NT2/D1 (cell line): Measurements from ENCODE around the gene MUC15.

ENCODE experiments used
- SUZ12 ChIP-seq: IDR thresholded peaks from 2 replicates; pipeline ENCODE4 v1.6.1; 2011; ENCODE audit not compliant: insufficient read length, insufficient read depth; ENCODE audit errors: extremely low read depth
- YY1 ChIP-seq: IDR thresholded peaks from 2 replicates; pipeline ENCODE4 v1.6.1; 2011; ENCODE audit not compliant: insufficient read length, insufficient read depth
- ZNF274 ChIP-seq: IDR thresholded peaks from 2 replicates; pipeline ENCODE4 v1.6.1; 2011; ENCODE audit warnings: mild to moderate bottlenecking, low read depth, low read length

- no peak for TF ChIP-seq SUZ12
- TF ChIP-seq YY1 = no peak
- TF ChIP-seq ZNF274 = no peak
These were observed 1.8 kb upstream of the MUC15 start for GRCh38 chr11:26573896-26574295.
